ENCODE measurements around the gene VPS8.

The VPS8 gene

DNA sequence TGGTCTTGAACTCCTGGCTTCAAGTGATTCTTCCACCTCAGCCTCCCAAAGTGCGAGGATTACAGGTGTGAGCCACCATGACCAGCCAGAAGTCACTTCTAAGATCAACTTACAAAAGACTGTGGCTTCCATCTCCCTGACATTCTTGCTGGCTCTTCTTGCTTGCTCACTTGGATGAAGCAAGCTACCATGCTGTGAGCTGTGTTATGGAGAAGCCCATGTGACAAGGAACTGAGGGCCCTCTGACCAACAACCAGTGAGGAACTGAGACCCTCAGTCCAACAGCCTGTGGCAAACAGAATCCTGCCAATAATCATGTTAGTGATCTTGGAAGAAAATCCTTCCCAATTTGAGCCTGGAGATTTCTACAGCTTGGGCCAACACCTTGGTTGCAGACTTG lies 7.2 kb upstream of the VPS8 start:
- H3K4me3 ChIP-seq (ENCODE audit: low read depth, low read length): no peak overlapping the region
- TF ChIP-seq, protein P1, sequence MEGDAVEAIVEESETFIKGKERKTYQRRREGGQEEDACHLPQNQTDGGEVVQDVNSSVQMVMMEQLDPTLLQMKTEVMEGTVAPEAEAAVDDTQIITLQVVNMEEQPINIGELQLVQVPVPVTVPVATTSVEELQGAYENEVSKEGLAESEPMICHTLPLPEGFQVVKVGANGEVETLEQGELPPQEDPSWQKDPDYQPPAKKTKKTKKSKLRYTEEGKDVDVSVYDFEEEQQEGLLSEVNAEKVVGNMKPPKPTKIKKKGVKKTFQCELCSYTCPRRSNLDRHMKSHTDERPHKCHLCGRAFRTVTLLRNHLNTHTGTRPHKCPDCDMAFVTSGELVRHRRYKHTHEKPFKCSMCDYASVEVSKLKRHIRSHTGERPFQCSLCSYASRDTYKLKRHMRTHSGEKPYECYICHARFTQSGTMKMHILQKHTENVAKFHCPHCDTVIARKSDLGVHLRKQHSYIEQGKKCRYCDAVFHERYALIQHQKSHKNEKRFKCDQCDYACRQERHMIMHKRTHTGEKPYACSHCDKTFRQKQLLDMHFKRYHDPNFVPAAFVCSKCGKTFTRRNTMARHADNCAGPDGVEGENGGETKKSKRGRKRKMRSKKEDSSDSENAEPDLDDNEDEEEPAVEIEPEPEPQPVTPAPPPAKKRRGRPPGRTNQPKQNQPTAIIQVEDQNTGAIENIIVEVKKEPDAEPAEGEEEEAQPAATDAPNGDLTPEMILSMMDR (conservative IDR thresholded peaks at IDR 0.05; ENCODE audit: low read depth, low read length): no peak
- DNase-seq (ENCODE audit: low read depth): no peak

DNA sequence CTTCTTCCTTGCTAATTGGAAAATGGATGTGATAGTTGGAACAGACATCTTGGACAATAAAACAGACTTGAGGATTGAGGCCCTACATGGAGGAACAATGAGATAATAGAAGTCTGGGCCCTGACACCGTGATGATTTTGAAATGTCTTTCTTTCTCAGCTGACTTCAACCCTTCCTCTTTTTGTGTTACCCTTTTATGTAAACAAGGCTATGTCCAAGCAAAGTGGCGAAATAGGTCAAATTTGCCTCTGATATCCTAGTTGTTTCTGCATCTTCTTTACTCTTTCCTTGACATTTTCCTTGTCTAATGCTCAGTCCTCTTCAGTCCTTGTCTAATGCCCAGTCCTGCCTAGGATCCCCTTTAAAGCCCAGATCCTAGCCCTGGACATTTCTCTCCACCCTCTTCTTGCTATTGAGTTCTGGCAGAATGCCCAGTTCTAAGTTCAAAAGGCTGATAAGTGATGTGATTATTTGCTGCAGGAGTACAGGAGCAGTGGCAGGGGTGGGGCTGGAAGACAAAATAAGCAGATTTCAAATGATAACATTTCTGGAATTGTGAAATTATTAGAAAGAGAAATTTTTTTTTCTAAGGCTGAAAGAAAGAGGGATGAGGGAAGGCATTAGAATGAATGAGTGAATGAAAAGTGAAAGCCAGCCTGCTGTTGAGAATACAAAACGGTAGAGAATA lies 6.5 kb upstream of the VPS8 start:
- TF ChIP-seq, protein P1 (conservative IDR thresholded peaks at IDR 0.05; ENCODE audit: low read depth, low read length): no peak
- DNase-seq (ENCODE audit: low read depth): peak; percentile 28
- no peak overlapping the region for H3K4me3 ChIP-seq (ENCODE audit: low read depth, low read length)

DNA sequence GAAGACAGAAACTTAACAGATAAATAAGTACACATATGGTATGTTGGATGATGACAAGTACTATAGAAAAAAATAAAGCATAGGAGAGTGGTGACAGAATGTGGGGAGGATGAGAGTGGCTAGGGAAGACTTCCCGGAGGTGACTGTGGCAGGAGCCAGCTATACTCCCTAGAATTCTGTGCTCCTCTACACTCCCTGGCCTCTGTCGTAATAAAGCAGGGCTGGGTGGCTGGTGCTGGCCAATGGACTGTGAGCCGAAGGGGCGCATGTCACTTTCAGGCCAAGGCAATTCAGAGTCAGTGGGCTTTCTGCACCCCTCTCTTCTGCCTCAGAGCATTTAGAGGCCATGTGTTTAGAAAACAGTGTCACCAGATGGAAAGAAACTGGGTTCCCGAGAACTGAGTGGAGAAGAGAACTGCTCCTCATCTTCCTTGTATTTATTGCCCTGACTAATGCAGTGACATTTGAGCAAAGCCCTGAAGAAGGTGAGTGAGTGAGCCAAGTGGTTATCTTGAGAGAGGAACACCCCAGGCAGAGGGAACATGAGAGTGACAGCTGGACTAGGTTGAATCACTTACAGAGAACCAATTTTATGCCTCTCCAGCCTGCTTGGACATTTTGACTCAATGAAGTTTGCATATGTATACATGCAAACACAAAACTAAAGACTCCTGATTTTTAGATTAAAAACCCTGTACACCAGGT lies 5.2 kb upstream of the VPS8 start:
- TF ChIP-seq, protein P1 (conservative IDR thresholded peaks at IDR 0.05; ENCODE audit: low read depth, low read length): no peak
- no peak for DNase-seq (ENCODE audit: low read depth)
- H3K4me3 ChIP-seq (ENCODE audit: low read depth, low read length): no peak overlapping the region

DNA sequence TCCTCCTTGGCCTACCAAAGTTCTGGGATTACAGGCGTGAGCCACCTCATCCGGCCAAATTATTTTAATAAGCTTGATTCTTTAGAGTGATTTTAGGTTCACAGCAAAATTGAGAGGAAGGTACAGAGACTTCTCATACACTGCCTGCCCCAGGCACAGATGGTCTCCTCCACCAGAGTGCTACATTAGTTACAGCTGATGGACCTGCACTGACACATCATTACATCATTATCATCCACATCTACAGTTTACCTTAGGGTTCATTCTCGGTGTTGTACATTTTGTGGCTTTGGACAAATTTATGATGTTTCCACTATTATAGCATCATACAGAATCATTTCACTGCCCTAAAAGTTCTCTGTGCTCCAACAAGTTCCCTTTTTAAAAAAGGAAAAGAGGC lies 4.4 kb upstream of the VPS8 start:
- TF ChIP-seq, protein P1 (conservative IDR thresholded peaks at IDR 0.05; ENCODE audit: low read depth, low read length): no peak
- H3K4me3 ChIP-seq (ENCODE audit: low read depth, low read length): no peak overlapping the region
- DNase-seq (ENCODE audit: low read depth): no peak

DNA sequence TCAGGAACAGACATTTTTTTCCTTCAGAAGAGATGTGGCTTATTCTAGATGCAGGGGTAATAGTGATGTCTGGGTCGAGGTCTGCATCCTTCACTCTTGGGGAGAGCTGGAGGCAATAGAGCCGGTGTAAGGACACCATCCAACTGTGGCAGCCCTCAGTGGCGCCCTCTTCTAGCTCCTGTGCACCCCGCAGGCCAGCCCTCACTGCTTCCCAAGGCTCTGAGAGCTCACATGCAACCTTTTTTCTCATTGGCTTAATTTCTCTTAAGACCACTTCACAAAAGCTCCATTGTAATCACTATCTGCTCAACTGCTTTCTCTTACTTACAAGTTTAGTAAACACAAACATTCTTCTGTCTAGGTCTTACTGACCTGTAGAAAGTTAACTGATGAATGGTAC lies 3.9 kb upstream of the VPS8 start:
- DNase-seq (ENCODE audit: low read depth): no peak
- no peak overlapping the region for H3K4me3 ChIP-seq (ENCODE audit: low read depth, low read length)
- TF ChIP-seq, protein P1 (conservative IDR thresholded peaks at IDR 0.05; ENCODE audit: low read depth, low read length): peak; percentile 23

DNA sequence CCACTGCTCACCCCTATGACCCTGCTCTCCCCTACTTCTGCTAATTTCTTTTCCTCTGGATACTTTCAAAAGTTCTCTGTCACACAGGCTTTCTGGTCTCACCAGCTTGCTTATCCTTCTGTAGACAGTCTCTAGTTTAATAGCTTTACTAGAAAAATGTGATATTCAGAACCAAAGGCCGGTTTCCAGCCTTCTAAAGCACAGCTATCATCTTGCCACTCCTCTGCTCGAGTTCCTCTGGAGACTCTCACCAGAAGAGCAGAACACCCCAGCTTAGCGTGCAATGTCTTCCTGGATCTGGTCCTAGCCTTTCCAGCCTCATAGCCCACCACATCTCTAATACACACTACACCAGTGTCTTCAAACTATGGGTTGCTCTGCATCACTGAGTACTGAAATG lies 1.8 kb upstream of the VPS8 start:
- DNase-seq (ENCODE audit: low read depth): no peak
- no peak overlapping the region for H3K4me3 ChIP-seq (ENCODE audit: low read depth, low read length)
- TF ChIP-seq, protein P1 (conservative IDR thresholded peaks at IDR 0.05; ENCODE audit: low read depth, low read length): no peak

DNA sequence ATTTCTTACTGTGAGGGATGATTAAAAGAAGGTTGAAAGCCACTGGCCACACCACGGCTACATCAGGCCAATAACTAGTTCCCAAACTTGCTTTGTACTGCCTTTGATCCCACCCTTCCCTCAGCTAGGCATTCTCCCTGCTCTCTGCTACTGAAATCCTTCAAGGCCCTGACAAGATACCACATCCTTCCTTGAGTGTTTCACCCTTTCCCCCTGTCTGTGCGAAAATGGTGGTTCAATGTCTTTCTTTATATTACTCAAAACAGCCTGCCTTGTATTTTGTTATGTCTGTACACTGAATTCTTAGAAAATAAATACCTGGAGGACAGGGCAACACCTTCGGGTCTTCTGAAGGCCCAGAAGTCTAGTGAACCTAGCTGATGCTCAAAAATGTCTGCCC lies 932 bp upstream of the VPS8 start:
- no peak overlapping the region for H3K4me3 ChIP-seq (ENCODE audit: low read depth, low read length)

More for the DNA sequence above, 932 bp upstream of the VPS8 start:
- no peak for DNase-seq (ENCODE audit: low read depth)
- TF ChIP-seq, protein P1 (conservative IDR thresholded peaks at IDR 0.05; ENCODE audit: low read depth, low read length): no peak

All from choroid plexus epithelial cell (primary cell).